Upper lobe of right lung (tissue), 1 donor: ENCODE results near the gene HOXB6. TPM values are rescaled to one million over a fixed set of nuclear protein-coding genes. Genes with fewer than 3 reads are reported as not detected.

Experiments used
- ATAC-seq: fragments of 200-7000 bp; cut with Tn5 transposase; one replicate; pipeline ENCODE4 v1.9.1; 2020; ENCODE audit warnings: mild to moderate bottlenecking, moderate library complexity
- DNase-seq: peaks from one replicate; pipeline ENCODE4 v3.0.0-alpha.2; 2020
- H3K27ac ChIP-seq: fragments of 200-600 bp; one replicate; pipeline ENCODE4 v1.8.0; 2022
- H3K27me3 ChIP-seq: fragments of 200-600 bp; one replicate; pipeline ENCODE4 v1.8.0; 2022; ENCODE audit warnings: mild to moderate bottlenecking
- H3K36me3 ChIP-seq: fragments of 200-600 bp; one replicate; pipeline ENCODE4 v1.8.0; 2022
- H3K4me1 ChIP-seq: fragments of 200-600 bp; one replicate; pipeline ENCODE4 v1.8.0; 2022
- H3K4me3 ChIP-seq: fragments of 200-600 bp; one replicate; pipeline ENCODE4 v1.8.0; 2022; ENCODE audit warnings: mild to moderate bottlenecking
- H3K9me3 ChIP-seq: fragments of 200-600 bp; one replicate; pipeline ENCODE4 v1.8.0; 2022
- intact Hi-C: fragments of 100-400 bp; cut with DNase I; formaldehyde crosslinking; loops from one replicate; pipeline ENCODE4 v1.11.0; 2022
- total RNA-seq: library from RNA; stranded (reverse); fragmentation: NEBNext Ultra II Directional; extraction: Animal tissue kit (Norgen Biotek cat#: 25700); gene quantifications from one replicate; pipeline ENCODE4 v1.2.1, GENCODE V29; 2021
- TF ChIP-seq, protein P1 (sequence below): fragments of 200-600 bp; IDR thresholded peaks from one replicate; pipeline ENCODE4 v1.8.0; 2022; ENCODE audit warnings: antibody characterized with exemption
- donor health status: DM: no; HTN: yes; CAD: no; lungs with severe emphysema.

HOXB6 gene
- total RNA-seq, 1 donor from 2014 or later, result 4.9 TPM

DNA sequence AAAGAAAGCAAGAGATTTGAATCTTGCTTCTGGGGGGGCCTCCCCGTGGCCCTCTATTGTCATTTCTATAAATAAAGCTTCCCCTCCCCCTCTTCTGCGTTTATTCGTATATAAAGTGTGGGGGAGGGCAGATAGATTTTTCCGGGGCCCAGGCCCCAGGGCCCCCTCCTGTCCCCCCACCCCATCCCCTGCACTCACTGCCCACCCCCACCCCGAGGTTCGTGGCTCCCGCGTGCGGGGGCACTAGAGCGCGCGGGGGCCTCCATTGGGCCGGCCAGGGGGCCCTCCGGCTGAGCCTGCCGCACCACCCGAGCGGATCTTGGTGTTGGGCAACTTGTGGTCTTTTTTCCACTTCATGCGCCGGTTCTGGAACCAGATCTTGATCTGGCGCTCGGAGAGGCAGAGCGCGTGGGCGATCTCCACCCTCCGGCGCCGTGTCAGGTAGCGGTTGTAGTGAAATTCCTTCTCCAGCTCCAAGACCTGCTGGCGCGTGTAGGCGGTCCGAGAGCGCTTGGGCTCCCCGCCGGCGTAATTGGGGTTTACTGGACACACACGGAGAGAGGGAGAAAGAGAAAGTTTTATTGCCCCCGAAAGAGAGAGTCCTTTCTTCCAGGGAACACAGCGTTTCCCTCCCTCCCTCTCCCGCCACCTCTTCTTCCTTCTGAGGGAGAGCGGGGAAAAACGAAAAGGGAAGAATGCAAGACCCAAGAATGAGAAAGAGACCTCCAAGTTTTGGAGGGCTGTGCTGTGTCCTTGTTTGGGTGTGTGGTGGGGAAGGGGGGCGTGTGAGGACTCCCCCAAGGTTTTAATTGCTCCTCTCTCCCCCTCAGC lies 28.1 kb downstream of the HOXB6 start:
- Histone ChIP-seq H3K9me3 (no peaks in the 10 kb centered on the region), H3K27ac (peak overlapping the region; percentile 83), H3K27me3 (peaks cover 78% of the 10 kb centered on the region), H3K4me3 (peak overlapping the region; percentile 59), H3K4me1 (peaks cover 11% of the 10 kb centered on the region), H3K36me3 (no peaks in the 10 kb centered on the region)
- TF ChIP-seq, protein P1, sequence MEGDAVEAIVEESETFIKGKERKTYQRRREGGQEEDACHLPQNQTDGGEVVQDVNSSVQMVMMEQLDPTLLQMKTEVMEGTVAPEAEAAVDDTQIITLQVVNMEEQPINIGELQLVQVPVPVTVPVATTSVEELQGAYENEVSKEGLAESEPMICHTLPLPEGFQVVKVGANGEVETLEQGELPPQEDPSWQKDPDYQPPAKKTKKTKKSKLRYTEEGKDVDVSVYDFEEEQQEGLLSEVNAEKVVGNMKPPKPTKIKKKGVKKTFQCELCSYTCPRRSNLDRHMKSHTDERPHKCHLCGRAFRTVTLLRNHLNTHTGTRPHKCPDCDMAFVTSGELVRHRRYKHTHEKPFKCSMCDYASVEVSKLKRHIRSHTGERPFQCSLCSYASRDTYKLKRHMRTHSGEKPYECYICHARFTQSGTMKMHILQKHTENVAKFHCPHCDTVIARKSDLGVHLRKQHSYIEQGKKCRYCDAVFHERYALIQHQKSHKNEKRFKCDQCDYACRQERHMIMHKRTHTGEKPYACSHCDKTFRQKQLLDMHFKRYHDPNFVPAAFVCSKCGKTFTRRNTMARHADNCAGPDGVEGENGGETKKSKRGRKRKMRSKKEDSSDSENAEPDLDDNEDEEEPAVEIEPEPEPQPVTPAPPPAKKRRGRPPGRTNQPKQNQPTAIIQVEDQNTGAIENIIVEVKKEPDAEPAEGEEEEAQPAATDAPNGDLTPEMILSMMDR, result no peak
- no peak for DNase-seq
- ATAC-seq, result no peak
- intact Hi-C loops, result no loop called here

DNA sequence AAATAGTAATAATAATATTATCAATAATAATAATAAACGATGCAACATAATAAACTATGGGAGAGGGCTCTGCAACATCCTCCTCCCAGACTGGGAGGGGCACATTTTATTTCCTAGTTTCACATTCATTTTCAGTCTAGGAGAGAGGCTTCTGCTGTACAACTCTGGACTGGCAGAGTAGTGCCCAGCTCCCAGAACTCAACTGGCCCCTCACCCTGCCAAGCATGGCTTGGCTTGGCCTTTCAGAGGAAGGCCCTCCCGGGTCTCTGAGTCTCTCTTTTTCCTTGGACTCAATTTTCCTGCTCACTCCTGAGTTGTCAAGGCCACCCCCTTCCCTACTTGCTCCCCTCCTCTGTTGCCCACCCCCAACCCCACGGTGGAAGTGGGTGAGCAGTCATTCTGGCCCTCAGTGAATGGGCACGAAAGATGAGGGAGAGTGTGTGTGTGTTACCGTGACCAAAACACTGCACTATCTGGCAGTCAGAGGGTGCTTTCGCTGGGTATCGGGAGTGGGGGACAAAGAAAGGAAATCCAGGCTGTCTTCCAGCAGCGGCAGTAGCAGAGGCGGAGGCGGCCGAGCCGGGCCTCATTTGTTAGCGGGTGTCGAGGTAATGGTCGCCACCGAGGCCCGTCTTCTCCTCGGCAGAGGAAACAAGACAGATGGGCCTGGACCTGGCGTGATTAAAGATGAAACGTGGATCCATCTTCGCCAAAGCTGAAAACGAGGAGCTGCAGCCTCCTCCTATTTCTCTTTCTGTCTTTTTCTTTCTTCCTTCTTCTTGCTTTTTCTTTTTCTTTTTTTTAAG lies 28.9 kb downstream of the HOXB6 start:
- H3K36me3 ChIP-seq, result no peaks in the 10 kb centered on the region
- H3K4me1 ChIP-seq, result peaks cover 7% of the 10 kb centered on the region
- H3K9me3 ChIP-seq, result no peaks in the 10 kb centered on the region
- ATAC-seq (peak; percentile 24), DNase-seq (no peak)
- H3K4me3 ChIP-seq, result peak overlapping the region; percentile 59
- peaks cover 74% of the 10 kb centered on the region for H3K27me3 ChIP-seq
- TF ChIP-seq, protein P1, result no peak
- intact Hi-C loops, result no loop called here
- H3K27ac ChIP-seq, result peak overlapping the region; percentile 83

DNA sequence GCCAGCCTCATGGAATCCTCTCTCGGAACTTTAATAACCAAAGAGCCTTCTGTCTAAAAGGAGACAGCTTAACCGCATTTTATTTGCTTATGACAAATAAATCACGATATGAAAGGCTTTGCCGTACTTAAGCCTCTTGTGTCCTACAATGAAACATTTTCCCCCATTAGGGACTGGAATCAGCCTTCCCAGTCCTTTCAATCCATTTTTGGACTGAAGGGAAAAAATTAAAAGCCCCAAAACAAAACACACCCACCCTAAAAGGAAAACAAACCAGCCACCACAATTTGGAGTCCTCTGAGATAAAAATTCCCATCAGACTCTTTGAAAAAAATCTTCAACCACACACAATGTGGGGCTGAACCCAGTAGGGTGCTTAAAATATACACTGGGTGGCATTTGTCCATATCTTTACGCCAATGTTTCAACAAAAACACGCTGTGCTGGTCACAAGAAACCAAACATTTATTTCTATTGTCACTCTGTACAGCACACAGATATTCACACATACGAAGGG lies 29.7 kb downstream of the HOXB6 start:
- ATAC-seq (no peak), DNase-seq (no peak)
- intact Hi-C loops, result no loop called here
- Histone ChIP-seq H3K36me3 (no peaks in the 10 kb centered on the region), H3K27me3 (peaks cover 72% of the 10 kb centered on the region), H3K27ac (peak overlapping the region; percentile 83), H3K4me3 (peak overlapping the region; percentile 59), H3K9me3 (no peaks in the 10 kb centered on the region), H3K4me1 (peaks cover 7% of the 10 kb centered on the region)
- TF ChIP-seq, protein P1, result no peak

DNA sequence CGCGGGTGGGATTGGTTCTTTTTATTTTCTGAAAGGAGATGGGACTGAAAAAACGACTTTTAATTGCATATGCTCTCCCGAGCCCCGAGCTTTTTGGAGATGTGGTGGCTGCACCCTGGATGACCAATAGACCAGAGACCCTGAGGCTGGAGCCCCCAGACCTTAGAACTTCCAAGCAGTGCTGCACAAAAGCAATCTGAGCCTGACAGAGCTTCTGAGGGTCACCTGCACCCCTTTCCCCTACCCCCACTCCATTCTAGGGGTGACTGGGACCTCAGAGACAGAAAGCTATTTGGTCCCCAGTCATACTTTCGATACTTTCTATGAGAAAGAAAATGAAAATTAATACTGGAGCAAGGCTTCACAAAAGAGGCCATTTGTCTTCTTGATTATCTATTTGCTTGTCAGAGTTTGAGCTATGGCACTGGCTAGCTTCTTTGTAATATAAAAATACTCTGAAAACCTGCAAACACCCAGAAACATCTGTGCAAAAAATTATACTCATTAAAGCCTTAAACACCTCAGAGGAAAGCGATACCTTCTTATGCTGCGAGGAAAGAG lies 30.2 kb downstream of the HOXB6 start:
- ATAC-seq, result no peak
- TF ChIP-seq, protein P1, result no peak
- DNase-seq, result no peak
- intact Hi-C loops, result no loop called here
- H3K4me1 ChIP-seq, result peaks cover 7% of the 10 kb centered on the region
- H3K27ac ChIP-seq, result peak overlapping the region; percentile 83
- no peaks in the 10 kb centered on the region for H3K9me3 ChIP-seq
- H3K4me3 ChIP-seq, result peak overlapping the region; percentile 59
- H3K36me3 ChIP-seq, result no peaks in the 10 kb centered on the region
- H3K27me3 ChIP-seq, result peaks cover 72% of the 10 kb centered on the region

DNA sequence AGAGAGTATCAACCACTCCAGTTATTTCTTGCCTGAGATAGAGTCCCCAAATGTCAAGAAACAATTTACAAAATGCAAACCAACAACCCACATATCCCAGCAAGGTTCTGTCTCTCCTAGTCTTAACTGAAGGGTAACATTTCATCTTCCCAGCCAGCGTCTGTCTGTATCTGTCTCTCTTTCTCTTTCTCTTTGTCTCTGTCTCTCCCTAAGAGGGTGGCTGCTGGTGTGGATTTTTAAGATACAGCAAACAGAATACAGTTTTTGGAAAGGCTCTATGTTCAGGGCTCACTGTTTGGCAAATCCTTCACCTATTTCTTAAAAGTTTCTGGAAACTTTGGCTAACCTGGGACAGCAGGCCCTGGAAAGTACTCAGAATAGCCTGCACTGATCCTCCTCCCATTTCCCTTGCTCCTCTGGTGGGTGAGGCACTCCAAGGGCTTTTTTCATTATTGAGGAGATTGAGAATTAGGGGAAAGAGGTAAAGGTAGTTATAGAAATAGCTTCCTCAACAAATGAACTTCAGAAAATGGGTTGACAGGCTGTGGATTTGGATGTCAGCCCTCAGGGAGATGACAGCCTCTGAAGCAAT lies 32.9 kb downstream of the HOXB6 start:
- intact Hi-C loops, result no loop called here
- Histone ChIP-seq H3K4me1 (peaks cover 18% of the 10 kb centered on the region), H3K27me3 (peaks cover 79% of the 10 kb centered on the region)

More for the DNA sequence above, 32.9 kb downstream of the HOXB6 start:
- TF ChIP-seq, protein P1, result no peak
- H3K27ac ChIP-seq, result peak overlapping the region; percentile 83
- no peak for ATAC-seq
- H3K9me3 ChIP-seq, result no peaks in the 10 kb centered on the region
- H3K36me3 ChIP-seq, result no peaks in the 10 kb centered on the region
- DNase-seq, result no peak
- H3K4me3 ChIP-seq, result peak overlapping the region; percentile 59
